HCT116 (cell line): Measurements from ENCODE around the gene OPCML. TPM values are rescaled to one million over a fixed set of nuclear protein-coding genes. Genes with fewer than 3 reads are reported as not detected.

Experiments
- ATAC-seq: fragments of 200-7000 bp; cut with Tn5 transposase; 2 replicates; pipeline ENCODE4 v1.9.1; 2020; ENCODE audit warnings: mild to moderate bottlenecking, moderate library complexity
- BruUV-seq: library from RNA; stranded (reverse); fragments of 400-500 nt; replicated peaks from 2 replicates; lab custom pipeline; 2021; lab: Mats Ljungman, UMichigan
- CTCF ChIA-PET: fragments of 300-600 bp; sonication (Branson Sonifier 250); formaldehyde crosslinking; loops from one replicate; lab custom pipeline; 2021; ENCODE audit warnings: antibody characterized with exemption; lab: Charles Lee
- POLR2A ChIA-PET: fragments of 300-600, 350-600 bp; sonication (Branson Sonifier 250); formaldehyde crosslinking; loops from one replicate; lab custom pipeline; 2021; ENCODE audit warnings: antibody characterized with exemption; lab: Charles Lee
- RAD21 ChIA-PET, 2 experiments: fragments of 300-600 bp; sonication (Branson Sonifier 250); formaldehyde crosslinking; loops; one replicate each; lab custom pipeline; 2023; ENCODE audit warnings: low total read pairs in 2 of 2; ENCODE audit not compliant: uncharacterized antibody in 2 of 2, unreplicated experiment in 2 of 2, low non-redundant PET in 1 of 2; lab: Charles Lee
- DNase-seq: peaks from one replicate; pipeline ENCODE4 v3.0.0-alpha.2; 2010; ENCODE audit warnings: low read depth, low spot score
- H2AFZ ChIP-seq: fragments of 200-600 bp; shearing (Covaris generic), sonication (generic); 2 replicates; pipeline ENCODE4 v1.6.1; 2017; ENCODE audit warnings: low read depth, mixed run types, mixed read lengths, antibody characterized with exemption, low read length; ENCODE audit not compliant: poor library complexity, severe bottlenecking
- H3K27ac ChIP-seq: 2 replicates; pipeline ENCODE4 v1.5.1; 2012; ENCODE audit warnings: low read depth, low read length
- H3K27me3 ChIP-seq: fragments of 200-600 bp; sonication (generic); 2 replicates; pipeline ENCODE4 v1.6.1; 2016; ENCODE audit warnings: mixed run types, low read length, mixed read lengths; ENCODE audit not compliant: insufficient read depth
- H3K36me3 ChIP-seq, 2 experiments: fragments of 200-500 bp in 1 of 2; fragments of 200-600 bp in 1 of 2; sonication (Bioruptor generic) in 1 of 2; sonication (generic) in 1 of 2; 2 replicates each; pipeline versions ENCODE4 v1.5.1 to v1.6.1; 2014 to 2016; ENCODE audit warnings: low read length in 2 of 2, inconsistent platforms in 1 of 2, mixed read lengths in 1 of 2, mixed run types in 1 of 2; ENCODE audit not compliant: insufficient read depth in 2 of 2, control insufficient read depth in 1 of 2
- H3K4me1 ChIP-seq, 2 experiments: fragments of 200-600 bp in 1 of 2; sonication (generic) in 1 of 2; 2 replicates each; pipeline versions ENCODE4 v1.5.1 to v1.6.1; 2012 to 2017; ENCODE audit warnings: low read length in 2 of 2, inconsistent platforms in 1 of 2, mild to moderate bottlenecking in 1 of 2, mixed read lengths in 1 of 2, mixed run types in 1 of 2, moderate library complexity in 1 of 2; ENCODE audit not compliant: insufficient read depth in 2 of 2, control insufficient read depth in 1 of 2
- H3K4me2 ChIP-seq: fragments of 200-600 bp; sonication (generic); 2 replicates; pipeline ENCODE4 v1.6.1; 2017; ENCODE audit warnings: mixed run types, low read length, mixed read lengths
- H3K4me3 ChIP-seq, 2 experiments: fragments of 200-600 bp in 1 of 2; sonication (generic) in 1 of 2; replicated peaks in 1 of 2; 2 replicates each; pipeline ENCODE4 v1.5.1; 2011 to 2016; ENCODE audit warnings: low read length in 2 of 2, control low read depth in 1 of 2, low read depth in 1 of 2, mild to moderate bottlenecking in 1 of 2, mixed read lengths in 1 of 2, mixed run types in 1 of 2
- H3K79me2 ChIP-seq: fragments of 200-600 bp; sonication (generic); 2 replicates; pipeline ENCODE4 v1.6.1; 2017; ENCODE audit warnings: mild to moderate bottlenecking, mixed run types, low read length, moderate library complexity, mixed read lengths; ENCODE audit not compliant: insufficient read depth
- H3K9ac ChIP-seq: fragments of 200-600 bp; sonication (generic); 2 replicates; pipeline ENCODE4 v1.6.1; 2016; ENCODE audit warnings: low read length, mixed read lengths
- H3K9me2 ChIP-seq: fragments of 200-600 bp; sonication (generic), shearing (Covaris generic); 2 replicates; pipeline ENCODE4 v1.6.1; 2017; ENCODE audit warnings: mixed run types, mild to moderate bottlenecking, moderate library complexity; ENCODE audit not compliant: insufficient read depth
- H3K9me3 ChIP-seq, 2 experiments: fragments of 200-500 bp in 1 of 2; fragments of 200-600 bp in 1 of 2; sonication (Bioruptor generic) in 1 of 2; sonication (generic) in 1 of 2; 2 replicates each; pipeline ENCODE4 v1.6.1; 2014 to 2017; ENCODE audit warnings: low read length in 2 of 2, mixed read lengths in 2 of 2, inconsistent platforms in 1 of 2, low read depth in 1 of 2, mild to moderate bottlenecking in 1 of 2, mixed run types in 1 of 2, moderate library complexity in 1 of 2; ENCODE audit not compliant: control insufficient read depth in 1 of 2, insufficient read depth in 1 of 2
- H4K20me1 ChIP-seq: fragments of 200-600 bp; sonication (generic), shearing (Covaris generic); 2 replicates; pipeline ENCODE4 v1.6.1; 2017; ENCODE audit warnings: mixed run types, mild to moderate bottlenecking, moderate library complexity; ENCODE audit not compliant: insufficient read depth
- ATF3 ChIP-seq: IDR thresholded peaks from 2 replicates; pipeline ENCODE4 v1.6.1; 2012
- CEBPB ChIP-seq: IDR thresholded peaks from 2 replicates; pipeline ENCODE4 v1.6.1; 2012; ENCODE audit warnings: low read depth
- CTCF ChIP-seq, 3 experiments: fragments of 200-600 bp in 1 of 3; sonication (generic) in 1 of 3; IDR thresholded peaks in 2 of 3; conservative IDR thresholded peaks in 1 of 3; 2 replicates each; pipeline ENCODE4 v1.5.1; 2012 to 2017; ENCODE audit warnings: low read depth in 2 of 3, low read length in 2 of 3, antibody characterized with exemption in 1 of 3, borderline replicate concordance in 1 of 3, control low read depth in 1 of 3, mild to moderate bottlenecking in 1 of 3, mixed read lengths in 1 of 3, mixed run types in 1 of 3, moderate library complexity in 1 of 3; ENCODE audit not compliant: insufficient read depth in 1 of 3
- EGR1 ChIP-seq: IDR thresholded peaks from 2 replicates; pipeline ENCODE4 v1.6.1; 2012; ENCODE audit warnings: low read depth
- ELF1 ChIP-seq: IDR thresholded peaks from 2 replicates; pipeline ENCODE4 v1.6.1; 2012; ENCODE audit warnings: low read depth, borderline replicate concordance
- EZH2 ChIP-seq: fragments of 200-600 bp; sonication (generic); IDR thresholded peaks from 2 replicates; pipeline ENCODE4 v1.6.1; 2017; ENCODE audit warnings: antibody characterized with exemption, mixed run types
- EZH2phosphoT487 ChIP-seq: fragments of 200-600 bp; IDR thresholded peaks from 2 replicates; pipeline ENCODE4 v1.6.1; 2018; ENCODE audit warnings: antibody characterized with exemption, borderline replicate concordance
- FOSL1 ChIP-seq: IDR thresholded peaks from 2 replicates; pipeline ENCODE4 v1.6.1; 2012; ENCODE audit warnings: low read depth
- JUND ChIP-seq: IDR thresholded peaks from 2 replicates; pipeline ENCODE4 v1.6.1; 2012
- POLR2A ChIP-seq: IDR thresholded peaks from 2 replicates; pipeline ENCODE4 v1.7.0; 2011; ENCODE audit warnings: borderline replicate concordance; ENCODE audit not compliant: insufficient read depth, insufficient read length; ENCODE audit errors: extremely low read depth
- POLR2AphosphoS5 ChIP-seq: IDR thresholded peaks from 2 replicates; pipeline ENCODE4 v1.6.1; 2011; ENCODE audit warnings: mild to moderate bottlenecking, low read depth, low read length, moderate library complexity
- REST ChIP-seq: IDR thresholded peaks from 2 replicates; pipeline ENCODE4 v1.6.1; 2012; ENCODE audit warnings: low read depth
- SIN3A ChIP-seq: IDR thresholded peaks from 2 replicates; pipeline ENCODE4 v1.6.1; 2012; ENCODE audit warnings: low read depth
- SP1 ChIP-seq: IDR thresholded peaks from 2 replicates; pipeline ENCODE4 v1.6.1; 2012; ENCODE audit warnings: low read depth
- SRF ChIP-seq: IDR thresholded peaks from 2 replicates; pipeline ENCODE4 v1.6.1; 2012; ENCODE audit warnings: low read depth
- TCF7L2 ChIP-seq: IDR thresholded peaks from 2 replicates; pipeline ENCODE4 v1.7.0; 2011; ENCODE audit warnings: borderline replicate concordance, inconsistent platforms; ENCODE audit not compliant: insufficient read depth, insufficient read length; ENCODE audit errors: extremely low read depth
- ZBTB33 ChIP-seq: IDR thresholded peaks from 2 replicates; pipeline ENCODE4 v1.6.1; 2011; ENCODE audit warnings: mild to moderate bottlenecking, low read length, moderate library complexity; ENCODE audit not compliant: insufficient replicate concordance; ENCODE audit errors: extremely low read depth
- ZFX ChIP-seq: fragments of 450-650 bp; IDR thresholded peaks from 2 replicates; pipeline ENCODE4 v1.6.1; 2017
- ZNF274 ChIP-seq: fragments of 200-500 bp; sonication (Bioruptor generic); IDR thresholded peaks from 2 replicates; pipeline ENCODE4 v1.6.1; 2014; ENCODE audit warnings: mild to moderate bottlenecking, low read depth, low read length, inconsistent platforms
- intact Hi-C: fragments of 100-400 bp; cut with micrococcal nuclease; formaldehyde crosslinking; loops from 2 replicates; pipeline ENCODE4 v1.10.0; 2022
- total RNA-seq: library from RNA; stranded (reverse); gene quantifications from one replicate; pipeline ENCODE4 v1.2.1, GENCODE V29; 2021; ENCODE audit not compliant: unreplicated experiment
- TF ChIP-seq, protein P1 (sequence below): IDR thresholded peaks from 2 replicates; pipeline ENCODE4 v1.6.1; 2012

OPCML gene
- total RNA-seq, 1 experiment from 2014 or later = not detected

DNA sequence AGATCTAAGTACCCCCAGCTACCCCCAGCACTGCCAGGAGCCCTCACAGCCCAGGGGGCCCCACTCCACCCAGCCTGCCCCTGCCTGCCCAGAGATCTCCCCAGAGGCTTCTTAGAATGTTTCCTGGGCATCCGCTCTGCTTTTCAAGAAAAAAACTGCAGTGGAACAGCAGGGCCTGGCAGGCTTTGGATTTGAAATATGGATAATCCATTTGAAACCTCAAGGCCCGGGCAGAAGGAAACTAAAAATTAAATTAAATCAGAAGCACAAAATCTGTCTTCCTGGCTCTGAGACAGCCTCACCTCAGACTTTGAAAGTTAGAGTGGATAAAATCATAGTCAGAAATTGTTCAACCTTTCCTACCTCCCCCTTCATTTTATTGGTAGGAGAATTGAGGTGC lies 273.6 kb downstream of the OPCML start:
- Histone ChIP-seq H3K27ac (no peak overlapping the region), H3K9me3 (peaks cover 15 to 18% of the 10 kb centered on the region in 2 experiments; a peak in 2 of 4 replicates), H3K27me3 (no peaks in the 10 kb centered on the region), H3K36me3 (no peaks in the 10 kb centered on the region), H3K79me2 (no peaks in the 10 kb centered on the region), H3K4me2 (no peak overlapping the region), H3K9me2 (no peaks in the 10 kb centered on the region), H2AFZ (no peak overlapping the region), H3K4me1 (no peaks in the 10 kb centered on the region), H3K4me3 (no peak overlapping the region), H3K9ac (no peak overlapping the region), H4K20me1 (no peaks in the 10 kb centered on the region)
- intact Hi-C loops = no loop called here
- ChIA-PET CTCF (no interaction called here), POLR2A (no interaction called here), RAD21 (no interaction called here)
- no peak for ATAC-seq
- TF ChIP-seq SRF = no peak
- no peak for TF ChIP-seq POLR2AphosphoS5
- no peak for TF ChIP-seq POLR2A
- TF ChIP-seq ATF3 = no peak
- no peak for TF ChIP-seq SP1
- TF ChIP-seq EZH2 = no peak
- TF ChIP-seq REST = no peak
- no peak for TF ChIP-seq ZFX
- TF ChIP-seq ZBTB33 = no peak
- TF ChIP-seq EGR1 = no peak
- no peak for TF ChIP-seq EZH2phosphoT487
- TF ChIP-seq JUND = no peak
- TF ChIP-seq ELF1 = no peak
- no peak for TF ChIP-seq SIN3A
- TF ChIP-seq CEBPB = no peak
- TF ChIP-seq TCF7L2 = no peak
- TF ChIP-seq ZNF274 = no peak
- TF ChIP-seq, protein P1, sequence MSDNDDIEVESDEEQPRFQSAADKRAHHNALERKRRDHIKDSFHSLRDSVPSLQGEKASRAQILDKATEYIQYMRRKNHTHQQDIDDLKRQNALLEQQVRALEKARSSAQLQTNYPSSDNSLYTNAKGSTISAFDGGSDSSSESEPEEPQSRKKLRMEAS = no peak
- no peak for TF ChIP-seq CTCF (IDR thresholded peaks at IDR 0.05 in 2 of 3, conservative IDR thresholded peaks at IDR 0.05 in 1 of 3; ENCODE audit: borderline replicate concordance in 1 of 3, insufficient read depth in 1 of 3, low read depth in 2 of 3, low read length in 2 of 3)
- no peak for TF ChIP-seq FOSL1
- BruUV-seq = no TSS peak
- no peak for DNase-seq
